HepG2 (cell line): Measurements from ENCODE around the gene ZDHHC8. TPM values are rescaled to one million over a fixed set of nuclear protein-coding genes. Genes with fewer than 3 reads are reported as not detected.

Experiments used
- AGO1 ChIP-seq: fragments of 200-400 bp; formaldehyde crosslinking; IDR thresholded peaks from 2 replicates; pipeline ENCODE4 v1.6.1; 2017; ENCODE audit warnings: mild to moderate bottlenecking, low read depth, low read length, moderate library complexity; ENCODE audit not compliant: poor library complexity, severe bottlenecking
- ARID4A ChIP-seq: sonication (generic); formaldehyde crosslinking; IDR thresholded peaks from 2 replicates; pipeline ENCODE4 v1.5.0; 2020; ENCODE audit warnings: mild to moderate bottlenecking, missing genetic modification reagents, borderline replicate concordance
- ATRX ChIP-seq: sonication (generic); formaldehyde crosslinking; IDR thresholded peaks from 2 replicates; pipeline ENCODE4 v1.4.0; 2020; ENCODE audit warnings: missing genetic modification reagents, borderline replicate concordance
- FOSL2 ChIP-seq: sonication (generic); formaldehyde crosslinking; IDR thresholded peaks from 2 replicates; pipeline ENCODE4 v1.4.0; 2020; ENCODE audit warnings: missing genetic modification reagents
- HNF1A ChIP-seq, 2 experiments: sonication (generic) in 1 of 2; formaldehyde crosslinking in 1 of 2; IDR thresholded peaks; 2 replicates each; pipeline versions ENCODE4 v1.4.0 to v1.6.1; 2016 to 2020; ENCODE audit warnings: borderline replicate concordance in 1 of 2, low read depth in 1 of 2, mild to moderate bottlenecking in 1 of 2, missing genetic modification reagents in 1 of 2
- KDM6A ChIP-seq: IDR thresholded peaks from 2 replicates; pipeline ENCODE4 v1.6.1; 2016; ENCODE audit warnings: low read depth
- RAD21 ChIP-seq: fragments of 450-650 bp; formaldehyde crosslinking; IDR thresholded peaks from 2 replicates; pipeline ENCODE4 v1.5.0; 2020; ENCODE audit warnings: mild to moderate bottlenecking
- SALL2 ChIP-seq: sonication (generic); formaldehyde crosslinking; IDR thresholded peaks from 2 replicates; pipeline ENCODE4 v1.8.1; 2023; ENCODE audit warnings: mild to moderate bottlenecking, missing genetic modification reagents, inconsistent platforms
- ZBTB37 ChIP-seq: sonication (generic); formaldehyde crosslinking; IDR thresholded peaks from 2 replicates; pipeline ENCODE4 v1.4.0; 2020; ENCODE audit warnings: mild to moderate bottlenecking, missing genetic modification reagents
- ZMAT5 ChIP-seq: sonication (generic); formaldehyde crosslinking; IDR thresholded peaks from 2 replicates; pipeline ENCODE4 v1.5.0; 2020; ENCODE audit warnings: mild to moderate bottlenecking, low read depth, missing genetic modification reagents, borderline replicate concordance
- ZNF382 ChIP-seq: sonication (generic); formaldehyde crosslinking; IDR thresholded peaks from 2 replicates; pipeline ENCODE4 v1.5.0; 2020; ENCODE audit warnings: missing genetic modification reagents, mild to moderate bottlenecking, borderline replicate concordance
- ZNF44 ChIP-seq: sonication (generic); formaldehyde crosslinking; IDR thresholded peaks from 2 replicates; pipeline ENCODE4 v1.5.1; 2020; ENCODE audit warnings: mild to moderate bottlenecking, missing genetic modification reagents
- ZNF503 ChIP-seq: sonication (generic); formaldehyde crosslinking; IDR thresholded peaks from 2 replicates; pipeline ENCODE4 v1.4.0; 2020; ENCODE audit warnings: missing genetic modification reagents
- ZNF605 ChIP-seq: sonication (generic); formaldehyde crosslinking; IDR thresholded peaks from 2 replicates; pipeline ENCODE4 v1.8.0; 2022; ENCODE audit warnings: mild to moderate bottlenecking, missing genetic modification reagents
- ZSCAN30 ChIP-seq: sonication (generic); formaldehyde crosslinking; IDR thresholded peaks from 2 replicates; pipeline ENCODE4 v1.5.0; 2020; ENCODE audit warnings: mild to moderate bottlenecking, missing genetic modification reagents
- ZZZ3 ChIP-seq: sonication (generic); formaldehyde crosslinking; IDR thresholded peaks from 2 replicates; pipeline ENCODE4 v1.4.0; 2020; ENCODE audit warnings: missing genetic modification reagents, mild to moderate bottlenecking, borderline replicate concordance
- polyA plus RNA-seq, 8 experiments: library from polyadenylated mRNA; depleted of rRNA in 3 of 8; stranded (reverse) in 7 of 8; unstranded in 1 of 8; fragments of >200 nt; fragmentation: Illumina TruSeq in 4 of 8; extraction: Trizol in 4 of 8; gene quantifications; 2 replicates each; pipeline versions ENCODE4 v1.2.1 to v1.2.3, GENCODE V29; 2011 to 2016; ENCODE audit warnings: low read depth in 4 of 8, missing spikeins in 1 of 8, mixed read lengths in 1 of 8; ENCODE audit not compliant: insufficient read depth in 1 of 8
- total RNA-seq, 5 experiments: library from RNA; depleted of rRNA; stranded (reverse); fragments of >200 nt; fragmentation: Illumina TruSeq; extraction: Trizol; gene quantifications; 2 replicates each; pipeline ENCODE4 v1.2.3, GENCODE V29; 2016; ENCODE audit warnings: low read depth in 1 of 5

Gene ZDHHC8
- total and polyA plus RNA-seq, 2 of the 13 experiments (the other 11 are each of a cell fraction or from before 2014, with no cell fraction given): 7.5 to 21.3 TPM

GRCh38 chr22:20116951-20117632, 14.5 kb upstream of the ZDHHC8 start, which contains the start of gene TRMT2A (continued):
- TF ChIP-seq ZBTB37 (no peak), HNF1A (IDR thresholded peaks at IDR 0.05; ENCODE audit: low read depth) (no peak), HNF1A (CRISPR knock-in tag; IDR thresholded peaks at IDR 0.05; ENCODE audit: borderline replicate concordance) (peak; percentile 87), SALL2 (CRISPR knock-in tag) (peak; percentile 89), AGO1 (no peak), ZNF503 (CRISPR knock-in tag) (peak; percentile 67; the same call in 1 of the 2 replicates), ATRX (CRISPR knock-in tag) (no peak), KDM6A (CRISPR knock-in tag) (no peak), ARID4A (CRISPR knock-in tag) (peak; percentile 96; the same call in 1 of the 2 replicates), ZZZ3 (peak; percentile 65; the same call in 1 of the 2 replicates), ZSCAN30 (CRISPR knock-in tag) (no peak), RAD21 (CRISPR knock-in tag) (peak; percentile 40), ZNF605 (CRISPR knock-in tag) (no peak; the same call in 1 of the 2 replicates), ZNF44 (CRISPR knock-in tag) (no peak), FOSL2 (peak; percentile 37; the same call in 1 of the 2 replicates), ZNF382 (CRISPR knock-in tag) (no peak), ZMAT5 (CRISPR knock-in tag) (no peak)
